Body of pancreas (tissue), 4 donors: ENCODE results near the gene DAPK3.

Source experiments
- POLR2A ChIP-seq, 3 donors: fragments of 450-650 bp; IDR thresholded peaks; one replicate each; pipeline ENCODE4 v1.6.1; 2016; ENCODE audit warnings: antibody characterized with exemption in 3 of 3, mild to moderate bottlenecking in 2 of 3
- TF ChIP-seq, protein P1 (sequence below), 7 experiments: fragments of 450-650 bp in 4 of 7; fragments of 200-600 bp in 3 of 7; sonication (generic) in 3 of 7; IDR thresholded peaks; one replicate each; pipeline ENCODE4 v1.5.1; 2016 to 2019; ENCODE audit warnings: antibody characterized with exemption in 7 of 7

DNA sequence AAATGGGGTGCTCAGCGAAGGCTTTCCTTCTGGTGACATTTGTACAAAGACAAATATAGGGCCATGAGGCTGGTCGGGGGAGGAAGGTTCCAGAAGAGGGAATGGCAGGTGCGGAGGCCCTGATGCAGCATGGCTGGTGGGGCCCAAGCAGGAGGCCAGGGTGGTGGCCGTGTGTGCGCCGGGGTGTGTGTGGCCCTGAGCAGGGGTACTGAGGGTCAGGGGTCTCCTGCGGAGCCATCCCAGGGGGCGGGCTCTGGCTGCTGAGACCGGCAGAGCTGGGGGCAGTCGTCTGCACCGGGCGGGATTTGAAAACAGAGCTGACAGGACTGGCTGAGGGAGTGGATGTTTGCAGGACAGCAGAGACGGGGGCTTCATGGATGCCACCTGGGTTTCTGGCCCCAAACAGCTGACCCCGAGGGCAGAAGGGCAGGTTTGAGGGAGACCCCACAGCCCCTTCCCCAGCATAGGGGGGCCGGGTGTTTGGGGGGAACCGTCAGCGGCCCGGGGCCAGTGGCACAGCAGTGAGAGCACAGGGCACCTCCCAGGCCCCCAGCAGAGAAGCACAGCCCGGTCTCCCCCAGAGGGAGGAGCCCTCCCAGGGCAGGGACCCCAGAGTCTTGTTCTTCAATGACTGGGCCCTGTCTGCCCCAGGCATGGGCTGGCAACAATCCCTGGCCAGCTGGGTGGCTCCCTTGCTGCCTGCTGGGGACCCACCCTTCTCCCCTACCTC is 48.0 kb upstream of the DAPK3 start:
- TF ChIP-seq, protein P1, sequence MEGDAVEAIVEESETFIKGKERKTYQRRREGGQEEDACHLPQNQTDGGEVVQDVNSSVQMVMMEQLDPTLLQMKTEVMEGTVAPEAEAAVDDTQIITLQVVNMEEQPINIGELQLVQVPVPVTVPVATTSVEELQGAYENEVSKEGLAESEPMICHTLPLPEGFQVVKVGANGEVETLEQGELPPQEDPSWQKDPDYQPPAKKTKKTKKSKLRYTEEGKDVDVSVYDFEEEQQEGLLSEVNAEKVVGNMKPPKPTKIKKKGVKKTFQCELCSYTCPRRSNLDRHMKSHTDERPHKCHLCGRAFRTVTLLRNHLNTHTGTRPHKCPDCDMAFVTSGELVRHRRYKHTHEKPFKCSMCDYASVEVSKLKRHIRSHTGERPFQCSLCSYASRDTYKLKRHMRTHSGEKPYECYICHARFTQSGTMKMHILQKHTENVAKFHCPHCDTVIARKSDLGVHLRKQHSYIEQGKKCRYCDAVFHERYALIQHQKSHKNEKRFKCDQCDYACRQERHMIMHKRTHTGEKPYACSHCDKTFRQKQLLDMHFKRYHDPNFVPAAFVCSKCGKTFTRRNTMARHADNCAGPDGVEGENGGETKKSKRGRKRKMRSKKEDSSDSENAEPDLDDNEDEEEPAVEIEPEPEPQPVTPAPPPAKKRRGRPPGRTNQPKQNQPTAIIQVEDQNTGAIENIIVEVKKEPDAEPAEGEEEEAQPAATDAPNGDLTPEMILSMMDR (IDR thresholded peaks at IDR 0.05) = no peak
- no peak for TF ChIP-seq POLR2A (IDR thresholded peaks at IDR 0.05)
